ENCODE measurements around the gene RP9. TPM values are rescaled to one million over a fixed set of nuclear protein-coding genes. Genes with fewer than 3 reads are reported as not detected.
"Not testable (repeated sequence)": the region's sequence is repeated elsewhere in the genome, so short reads cannot be mapped to it uniquely, and the experiment has no call there.

Gene RP9
- total RNA-seq, 1 experiment from 2014 or later = 13.4 TPM

DNA sequence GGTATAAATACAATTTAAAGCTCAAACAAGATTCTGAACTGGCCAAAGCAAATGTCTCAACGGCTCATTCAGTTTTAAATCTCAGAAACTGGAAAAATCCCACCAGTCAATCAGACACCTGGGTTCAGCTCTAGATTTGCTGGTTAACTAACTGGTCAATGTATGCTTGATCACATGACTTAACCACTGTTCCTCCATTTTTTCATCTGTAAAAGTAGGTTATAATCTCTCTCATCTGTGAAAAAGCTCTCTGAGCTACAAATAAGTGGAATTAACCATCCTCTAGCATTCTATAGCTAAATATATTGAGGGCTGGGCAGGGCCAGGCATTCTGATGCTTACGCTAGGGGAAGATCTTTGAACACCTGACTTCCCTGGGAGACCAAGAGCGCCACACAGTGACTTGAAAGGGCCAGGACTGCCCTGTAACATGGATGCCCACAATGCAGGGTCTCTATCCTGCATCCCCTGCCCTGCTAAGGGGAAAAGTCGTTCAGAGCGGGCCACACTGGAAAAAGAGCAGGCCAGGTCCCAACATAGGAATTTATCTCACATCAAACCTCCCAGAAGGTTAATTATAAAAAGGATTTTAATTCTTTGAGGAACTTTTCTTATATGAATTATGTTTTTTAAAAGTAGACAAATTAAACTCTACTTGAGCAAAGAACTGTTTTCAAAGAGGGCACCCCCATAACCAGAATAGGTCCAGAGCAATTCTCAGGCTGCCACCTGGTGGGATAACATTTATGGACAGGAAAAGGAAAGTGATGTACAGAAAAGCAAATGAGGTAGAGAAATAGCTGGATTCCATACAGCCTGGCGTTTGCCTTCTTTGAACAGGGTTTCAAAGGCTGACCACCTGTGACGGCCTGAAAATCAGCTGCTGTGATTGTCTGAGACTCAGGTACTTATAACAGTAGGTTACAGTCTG lies 1.8 kb downstream of the RP9 start:
- DNase-seq (ENCODE audit: low read depth) = peak; percentile 63

GRCh38 chr7:33101906-33102305 lies 7.3 kb downstream of the RP9 start:
- no peak for DNase-seq (ENCODE audit: low read depth)

DNA sequence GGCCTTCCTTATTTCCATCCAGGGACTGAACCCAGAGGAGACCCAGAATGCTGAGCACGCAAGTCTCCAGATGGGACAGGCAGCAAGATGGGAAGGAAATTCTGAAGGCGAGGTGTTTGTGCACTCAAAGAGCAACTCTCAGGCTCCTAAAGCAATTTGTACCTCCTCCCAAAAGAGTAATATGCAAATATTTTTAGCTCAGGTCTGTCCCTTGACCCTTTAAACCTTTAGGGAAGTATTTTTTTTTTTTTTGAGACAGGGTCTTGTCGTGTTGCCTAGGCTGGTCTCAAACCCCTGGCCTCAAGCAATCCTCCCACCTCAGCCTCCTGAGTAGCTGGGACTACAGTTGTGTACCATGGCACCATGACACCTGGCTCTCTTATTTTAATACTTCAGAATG lies 8.4 kb downstream of the RP9 start:
- DNase-seq (ENCODE audit: low read depth) = no peak

- DNase-seq (ENCODE audit: low read depth) = no peak
These were observed 9.9 kb downstream of the RP9 start for GRCh38 chr7:33099154-33099940.

DNA sequence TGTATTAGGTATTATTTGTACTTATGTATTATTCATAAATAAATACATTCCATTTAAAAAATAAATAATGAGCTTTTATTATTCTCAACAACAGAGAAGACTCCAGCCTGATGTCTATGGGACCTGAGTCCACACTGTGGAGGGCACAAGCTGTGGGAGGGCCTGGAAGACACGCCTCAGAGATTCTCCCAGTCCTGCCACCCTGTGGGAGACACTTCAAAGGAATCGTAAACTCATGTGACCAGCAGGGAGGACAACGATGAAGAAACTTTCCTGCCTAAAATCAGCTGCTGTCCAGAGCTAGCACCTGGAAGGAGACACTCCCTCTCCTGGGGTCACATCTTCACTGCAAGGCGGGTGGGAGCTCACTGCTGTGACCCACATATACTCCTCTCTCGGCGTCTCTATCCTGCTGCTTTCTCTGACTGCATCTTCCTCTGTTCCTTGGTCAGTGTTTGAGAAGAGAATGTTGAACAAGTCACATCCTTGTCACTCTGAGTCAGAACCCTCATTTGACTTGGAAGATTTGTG lies 14.4 kb downstream of the RP9 start:
- DNase-seq (ENCODE audit: low read depth) = not testable (repeated sequence)

- no peak for DNase-seq (ENCODE audit: low read depth)
These were observed 15.9 kb downstream of the RP9 start for GRCh38 chr7:33093266-33093665.

DNA sequence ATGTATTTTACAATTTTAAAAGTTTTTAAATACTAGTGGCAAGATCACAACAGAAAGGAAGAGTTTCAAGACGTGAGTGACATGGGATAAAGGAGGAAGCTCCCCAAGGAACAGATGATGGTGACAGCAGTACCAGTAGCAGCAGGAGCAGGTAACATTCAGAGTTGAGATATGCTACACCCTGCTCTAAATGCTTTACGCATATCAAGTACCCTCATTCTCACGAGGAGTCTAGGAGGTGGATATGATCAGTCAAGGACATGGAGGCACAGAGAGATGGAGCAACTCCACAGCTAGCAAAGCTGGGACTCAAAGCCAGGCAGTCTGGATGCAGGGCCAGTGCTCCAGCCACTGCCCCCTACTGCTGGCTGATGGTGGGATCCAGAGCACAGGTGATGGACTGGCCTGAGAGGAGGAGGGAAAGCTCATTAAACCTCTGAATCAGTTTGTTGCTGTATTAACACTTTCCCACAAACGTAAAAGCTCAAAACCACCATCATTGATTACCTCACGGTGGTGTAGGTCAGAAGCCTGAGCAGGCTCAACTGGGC lies 17.5 kb downstream of the RP9 start:
- DNase-seq (ENCODE audit: low read depth) = no peak

DNA sequence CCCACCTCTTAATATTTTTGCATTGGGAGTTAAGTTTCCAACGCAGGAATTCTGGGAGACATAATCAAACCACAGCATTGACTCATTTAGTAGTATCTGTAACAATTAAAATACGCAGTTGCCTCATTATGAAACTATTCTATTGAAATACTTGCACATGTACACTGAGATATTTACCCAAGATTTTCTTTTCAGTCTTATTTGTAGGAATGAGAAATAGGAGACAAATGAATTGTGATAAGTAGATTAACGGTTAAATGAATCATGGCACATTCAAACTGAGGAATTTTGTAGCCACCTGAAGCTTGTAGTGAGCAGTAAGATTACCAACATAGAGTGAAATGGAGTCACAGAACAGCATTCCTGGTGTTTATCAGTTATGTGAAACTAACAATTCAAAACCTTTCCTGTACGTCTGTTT lies 18.1 kb downstream of the RP9 start:
- DNase-seq (ENCODE audit: low read depth) = peak; percentile 58

GRCh38 chr7:33089142-33089541 lies 20.1 kb downstream of the RP9 start:
- DNase-seq (ENCODE audit: low read depth) = no peak

GRCh38 chr7:33087858-33088257 lies 21.3 kb downstream of the RP9 start:
- no peak for DNase-seq (ENCODE audit: low read depth)

DNA sequence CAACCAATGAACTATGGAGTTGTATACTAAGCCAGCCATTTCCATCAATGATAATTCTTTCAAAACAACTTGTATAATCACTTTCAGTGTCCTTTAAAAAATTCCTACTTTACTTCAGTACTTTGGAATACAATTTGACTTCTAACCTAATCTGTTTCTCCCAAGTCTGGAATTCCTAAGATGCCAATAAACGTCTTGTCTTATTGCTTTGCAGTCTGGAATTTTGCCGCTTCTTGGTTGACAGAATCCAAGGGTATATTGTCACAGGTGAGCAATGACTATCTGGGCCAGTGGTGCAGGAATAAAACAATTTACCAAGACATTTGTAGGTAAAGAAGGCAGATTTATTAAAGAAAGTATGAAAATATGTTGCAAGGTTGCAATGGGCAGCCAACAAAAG lies 21.8 kb downstream of the RP9 start:
- DNase-seq (ENCODE audit: low read depth) = no peak

- DNase-seq (ENCODE audit: low read depth) = no peak
These were observed 29.2 kb downstream of the RP9 start for GRCh38 chr7:33079763-33080690.

- no peak for DNase-seq (ENCODE audit: low read depth)
These were observed 30.1 kb downstream of the RP9 start for GRCh38 chr7:33079096-33079495.

DNA sequence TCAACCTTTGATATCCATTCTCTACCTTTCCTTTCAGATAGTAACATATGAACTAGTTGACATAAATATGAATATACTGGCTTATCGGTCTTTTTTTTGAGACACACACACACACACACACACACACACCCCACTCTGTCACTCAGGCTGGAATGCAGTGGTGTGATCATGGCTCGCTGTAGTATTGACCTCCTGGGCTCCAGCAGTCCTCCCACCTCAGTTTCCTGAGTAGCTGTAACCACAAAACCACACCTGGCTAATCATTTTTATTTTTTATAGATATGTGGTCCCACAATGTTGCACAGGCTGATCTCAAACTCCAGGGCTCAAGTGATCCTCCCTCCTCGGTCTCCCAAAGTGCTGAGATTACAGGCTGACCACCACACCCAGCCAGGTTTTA lies 32.5 kb downstream of the RP9 start:
- DNase-seq (ENCODE audit: low read depth) = peak; percentile 55

GRCh38 chr7:33075818-33076518 lies 33.2 kb downstream of the RP9 start:
- peak; percentile 52 for DNase-seq (ENCODE audit: low read depth)

GRCh38 chr7:33073243-33073642 lies 36.0 kb downstream of the RP9 start:
- no peak for DNase-seq (ENCODE audit: low read depth)

- DNase-seq (ENCODE audit: low read depth) = peak; percentile 85
These were observed 36.7 kb downstream of the RP9 start for GRCh38 chr7:33072471-33072870.

DNA sequence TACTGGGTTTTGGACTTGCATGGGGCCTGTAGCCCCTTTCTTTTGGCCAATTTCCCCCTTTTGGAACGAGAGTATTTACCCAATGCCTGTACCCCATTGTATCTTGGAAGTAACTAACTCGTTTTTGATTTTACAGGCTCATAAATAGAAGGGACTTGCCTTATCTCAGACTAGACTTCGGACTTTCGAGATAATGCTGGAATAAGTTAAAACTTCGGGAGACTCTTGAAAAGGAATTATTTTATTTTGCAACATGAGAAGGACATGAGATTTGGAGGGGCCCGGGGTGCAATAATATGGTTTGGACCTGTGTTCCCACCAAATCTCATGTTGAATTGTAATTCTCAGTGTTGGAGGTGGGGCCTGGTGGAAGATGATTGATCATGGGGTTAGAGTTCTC lies 38.4 kb downstream of the RP9 start:
- no peak for DNase-seq (ENCODE audit: low read depth)

GRCh38 chr7:33070277-33070676 lies 38.9 kb downstream of the RP9 start:
- no peak for DNase-seq (ENCODE audit: low read depth)

- no peak for DNase-seq (ENCODE audit: low read depth)
These were observed 41.3 kb downstream of the RP9 start for GRCh38 chr7:33067921-33068320.

DNA sequence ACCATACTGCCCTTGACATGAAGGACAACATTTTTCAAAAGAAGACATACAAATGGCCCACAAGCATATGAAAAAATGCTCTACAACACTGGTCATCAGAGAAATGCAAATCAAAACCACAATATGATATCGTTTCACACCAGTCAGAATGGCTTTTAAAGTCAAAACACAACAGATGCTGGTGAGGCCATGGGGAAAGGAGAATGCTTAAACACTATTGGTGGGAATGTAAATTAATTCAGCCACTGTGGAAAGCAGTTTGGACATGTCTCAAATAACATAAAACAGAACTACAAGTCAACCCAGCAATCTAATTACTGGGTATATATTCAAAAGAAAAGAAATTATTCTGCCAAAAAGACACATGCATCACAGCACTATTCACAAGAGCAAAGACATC lies 42.4 kb downstream of the RP9 start:
- no peak for DNase-seq (ENCODE audit: low read depth)
